KMS-11 (cell line): ENCODE measurements around the gene ADAP1.

Experiments used
- H2AFZ ChIP-seq: fragments of 200-600 bp; sonication (generic); 2 replicates; pipeline ENCODE4 v1.6.1; 2016; ENCODE audit warnings: antibody characterized with exemption, mixed run types, low read depth
- H3K27ac ChIP-seq: fragments of 200-600 bp; sonication (generic); 2 replicates; pipeline ENCODE4 v1.6.1; 2016; ENCODE audit warnings: mild to moderate bottlenecking, mixed run types
- H3K27me3 ChIP-seq: fragments of 200-600 bp; sonication (generic); 2 replicates; pipeline ENCODE4 v1.6.1; 2017; ENCODE audit warnings: mild to moderate bottlenecking, low read depth, mixed run types, moderate library complexity; ENCODE audit not compliant: insufficient read depth
- H3K36me3 ChIP-seq: fragments of 200-600 bp; sonication (generic); 2 replicates; pipeline ENCODE4 v1.6.1; 2017; ENCODE audit warnings: mild to moderate bottlenecking, mixed run types; ENCODE audit not compliant: insufficient read depth
- H3K4me1 ChIP-seq: fragments of 200-600 bp; sonication (generic); 2 replicates; pipeline ENCODE4 v1.6.1; 2016; ENCODE audit warnings: mild to moderate bottlenecking, low read depth, mixed run types; ENCODE audit not compliant: poor library complexity, severe bottlenecking
- H3K4me2 ChIP-seq: fragments of 200-600 bp; sonication (generic); 2 replicates; pipeline ENCODE4 v1.7.0; 2016; ENCODE audit warnings: mild to moderate bottlenecking, mixed run types
- H3K4me3 ChIP-seq: fragments of 200-600 bp; sonication (generic); IDR thresholded peaks from 2 replicates; pipeline ENCODE4 v1.6.1; 2017; ENCODE audit warnings: low read depth, low read length, mixed read lengths; ENCODE audit not compliant: insufficient read depth
- H3K79me2 ChIP-seq: fragments of 200-600 bp; sonication (generic); 2 replicates; pipeline ENCODE4 v1.6.1; 2016; ENCODE audit warnings: low read depth, mixed run types; ENCODE audit not compliant: insufficient read depth
- H3K9ac ChIP-seq: fragments of 200-600 bp; sonication (generic); 2 replicates; pipeline ENCODE4 v1.6.1; 2016; ENCODE audit warnings: mild to moderate bottlenecking, mixed run types
- H4K20me1 ChIP-seq: fragments of 200-600 bp; sonication (generic); 2 replicates; pipeline ENCODE4 v1.6.1; 2016; ENCODE audit warnings: mild to moderate bottlenecking, mixed run types; ENCODE audit not compliant: insufficient read depth
- CTCF ChIP-seq: fragments of 200-600 bp; sonication (generic); conservative IDR thresholded peaks from 2 replicates; pipeline ENCODE4 v1.6.1; 2017; ENCODE audit warnings: low read depth, mild to moderate bottlenecking, antibody characterized with exemption, low read length, moderate library complexity, mixed read lengths

ADAP1 gene

GRCh38 chr7:907158-907980 is 47.1 kb downstream of the ADAP1 start:
- Histone ChIP-seq H3K4me2 (no peak overlapping the region), H3K27me3 (peaks cover 24% of the 10 kb centered on the region)

DNA sequence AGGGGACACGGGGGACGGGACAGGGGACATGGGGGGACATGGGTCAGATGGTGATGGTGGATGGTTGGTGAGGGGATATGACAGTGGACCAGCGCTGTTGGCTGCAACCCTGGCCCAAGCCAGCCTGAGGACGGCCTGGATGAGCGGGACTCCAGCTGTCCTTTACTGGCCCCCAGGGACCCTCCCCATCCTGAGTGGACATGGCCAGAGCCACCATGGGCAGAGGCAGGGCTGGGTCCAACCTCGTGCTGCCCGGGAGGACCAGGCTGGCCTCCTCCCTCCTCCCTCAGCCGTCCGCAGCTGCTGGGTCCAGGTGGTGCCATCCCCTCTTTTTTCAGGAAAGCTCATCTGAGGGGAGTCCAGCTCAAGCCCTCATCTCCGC is 47.7 kb downstream of the ADAP1 start:
- Histone ChIP-seq H3K4me1 (no peaks in the 10 kb centered on the region), H2AFZ (no peak overlapping the region), H3K4me2 (no peak overlapping the region), H3K4me3 (no peak overlapping the region), H4K20me1 (no peaks in the 10 kb centered on the region), H3K27me3 (peaks cover 24% of the 10 kb centered on the region), H3K79me2 (no peaks in the 10 kb centered on the region), H3K36me3 (no peaks in the 10 kb centered on the region), H3K27ac (no peak overlapping the region), H3K9ac (no peak overlapping the region)
- TF ChIP-seq CTCF: no peak

More at GRCh38 chr7:907158-907980, 47.1 kb downstream of the ADAP1 start:
- H3K36me3 ChIP-seq: no peaks in the 10 kb centered on the region
- no peak overlapping the region for H3K4me3 ChIP-seq
- H2AFZ ChIP-seq: no peak overlapping the region
- no peak overlapping the region for H3K27ac ChIP-seq
- no peaks in the 10 kb centered on the region for H3K4me1 ChIP-seq
- no peaks in the 10 kb centered on the region for H4K20me1 ChIP-seq
- H3K79me2 ChIP-seq: no peaks in the 10 kb centered on the region
- no peak for TF ChIP-seq CTCF
- no peak overlapping the region for H3K9ac ChIP-seq

GRCh38 chr7:904847-905246 is 49.6 kb downstream of the ADAP1 start:
- no peaks in the 10 kb centered on the region for H3K36me3 ChIP-seq
- TF ChIP-seq CTCF: no peak
- no peak overlapping the region for H3K4me3 ChIP-seq
- H3K4me2 ChIP-seq: no peak overlapping the region
- H4K20me1 ChIP-seq: no peaks in the 10 kb centered on the region
- H2AFZ ChIP-seq: no peak overlapping the region
- H3K27ac ChIP-seq: no peak overlapping the region
- no peaks in the 10 kb centered on the region for H3K79me2 ChIP-seq
- H3K9ac ChIP-seq: no peak overlapping the region
- H3K27me3 ChIP-seq: peaks cover 15% of the 10 kb centered on the region
- H3K4me1 ChIP-seq: peaks cover 5% of the 10 kb centered on the region

GRCh38 chr7:903921-904755 is 50.3 kb downstream of the ADAP1 start:
- Histone ChIP-seq H3K9ac (no peak overlapping the region), H3K4me1 (peaks cover 5% of the 10 kb centered on the region), H3K4me3 (no peak overlapping the region), H3K36me3 (no peaks in the 10 kb centered on the region), H3K27me3 (peaks cover 9% of the 10 kb centered on the region), H2AFZ (no peak overlapping the region), H3K27ac (no peak overlapping the region), H3K79me2 (no peaks in the 10 kb centered on the region), H3K4me2 (no peak overlapping the region), H4K20me1 (no peaks in the 10 kb centered on the region)
- no peak for TF ChIP-seq CTCF
